Measurements from ENCODE around the gene AMIGO2. TPM values are rescaled to one million over a fixed set of nuclear protein-coding genes. Genes with fewer than 3 reads are reported as not detected.

Gene AMIGO2
- total RNA-seq, result 1.4 TPM in 2 replicates

GRCh38 chr12:47079468-47079980 is at the start of gene AMIGO2, which contains the start of gene PCED1B:
Gene AMIGO2, minus strand, starts transcription at chr12:47079959. Its CDS starts 957 bp downstream, at chr12:47079002.
Gene PCED1B, plus strand, starts transcription at chr12:47079621. Its CDS starts 155,443 bp downstream, at chr12:47235064.

Other genes with a start within 250 kb of the AMIGO2 start
- 0.29 and 0.89 TPM in 2 replicates for gene PCED1B, start 338 bp downstream of the AMIGO2 start, total RNA-seq

All from myometrial cell (primary cell).